Epidermal melanocyte (primary cell): Measurements from ENCODE around the gene SOD3.

Experiments
- DNase-seq: peaks from one replicate; pipeline ENCODE4 v3.0.0; 2011; ENCODE audit warnings: low spot score; ENCODE audit not compliant: insufficient read length

The SOD3 gene

GRCh38 chr4:24794916-24795665, at the start of gene SOD3:
Gene SOD3 (plus strand): TSS chr4:24795573. CDS start chr4:24799522, 3,949 bp downstream.
- DNase-seq, result no peak

- DNase-seq, result no peak
Measured at GRCh38 chr4:24747234-24747975, 48.0 kb upstream of the SOD3 start.

- no peak for DNase-seq
Measured at GRCh38 chr4:24748023-24748422, 47.4 kb upstream of the SOD3 start.

- no peak for DNase-seq
Measured at GRCh38 chr4:24748758-24749350, 46.5 kb upstream of the SOD3 start.

- no peak for DNase-seq
Measured at GRCh38 chr4:24750106-24750505, 45.3 kb upstream of the SOD3 start.

GRCh38 chr4:24751926-24752539, 43.3 kb upstream of the SOD3 start:
- DNase-seq, result no peak

- DNase-seq, result no peak
Measured at GRCh38 chr4:24753519-24753918, 41.9 kb upstream of the SOD3 start.

GRCh38 chr4:24754571-24754970, 40.8 kb upstream of the SOD3 start:
- no peak for DNase-seq

- no peak for DNase-seq
Measured at GRCh38 chr4:24763631-24764297, 31.6 kb upstream of the SOD3 start.

- DNase-seq, result no peak
Measured at GRCh38 chr4:24764345-24764744, 31.0 kb upstream of the SOD3 start.

- DNase-seq, result no peak
Measured at GRCh38 chr4:24765376-24765988, 29.9 kb upstream of the SOD3 start.

GRCh38 chr4:24768006-24768405, 27.4 kb upstream of the SOD3 start:
- no peak for DNase-seq

- DNase-seq, result no peak
Measured at GRCh38 chr4:24768604-24769003, 26.8 kb upstream of the SOD3 start.

- no peak for DNase-seq
Measured at GRCh38 chr4:24769571-24769970, 25.8 kb upstream of the SOD3 start.

GRCh38 chr4:24770032-24770584, 25.3 kb upstream of the SOD3 start:
- no peak for DNase-seq

- no peak for DNase-seq
Measured at GRCh38 chr4:24770667-24771066, 24.7 kb upstream of the SOD3 start.

- no peak for DNase-seq
Measured at GRCh38 chr4:24771241-24771640, 24.1 kb upstream of the SOD3 start.

- no peak for DNase-seq
Measured at GRCh38 chr4:24772061-24772705, 23.2 kb upstream of the SOD3 start.

GRCh38 chr4:24772952-24773351, 22.4 kb upstream of the SOD3 start:
- DNase-seq, result no peak

GRCh38 chr4:24774452-24774851, 20.9 kb upstream of the SOD3 start:
- no peak for DNase-seq
